ENCODE measurements around the gene FGFR2. TPM values are rescaled to one million over a fixed set of nuclear protein-coding genes. Genes with fewer than 3 reads are reported as not detected.

FGFR2 gene
- total RNA-seq, 1 experiment from 2014 or later: 135 TPM

DNA sequence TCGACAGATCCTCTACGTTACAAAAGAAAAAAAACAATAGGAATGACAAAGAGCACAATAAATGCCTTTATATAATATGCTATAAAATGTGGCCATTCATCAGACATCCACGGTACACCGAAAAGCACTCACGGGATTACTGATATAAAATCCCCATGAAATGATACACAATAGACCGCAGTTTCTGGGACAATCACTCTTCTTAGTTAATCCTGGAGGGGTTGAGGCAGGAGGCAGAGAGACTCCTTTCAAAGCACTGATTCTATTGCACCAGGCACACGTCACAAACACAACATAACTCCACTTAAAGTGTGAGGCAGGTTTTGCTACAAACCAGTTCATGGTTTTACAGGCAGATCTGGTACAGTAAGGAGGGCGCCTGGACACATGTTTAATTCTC is 113.8 kb downstream of the FGFR2 start:
- H3K27ac ChIP-seq (ENCODE audit: insufficient read length, low read depth, low read length): no peak overlapping the region
- H2BK20ac ChIP-seq (ENCODE audit: low read depth, low read length, poor library complexity, severe bottlenecking): no peak overlapping the region
- no peak overlapping the region for H4K8ac ChIP-seq (replicated peaks; ENCODE audit: insufficient read length, low read depth, low read length)
- H2AFZ ChIP-seq (ENCODE audit: low read length): no peak overlapping the region
- H2AK5ac ChIP-seq (ENCODE audit: insufficient read length, low read length): no peak overlapping the region
- H2BK12ac ChIP-seq (ENCODE audit: insufficient read length, low read depth, low read length): no peak overlapping the region
- H3K56ac ChIP-seq (ENCODE audit: insufficient read length, low read depth, low read length): no peak overlapping the region
- TF ChIP-seq, protein P1, sequence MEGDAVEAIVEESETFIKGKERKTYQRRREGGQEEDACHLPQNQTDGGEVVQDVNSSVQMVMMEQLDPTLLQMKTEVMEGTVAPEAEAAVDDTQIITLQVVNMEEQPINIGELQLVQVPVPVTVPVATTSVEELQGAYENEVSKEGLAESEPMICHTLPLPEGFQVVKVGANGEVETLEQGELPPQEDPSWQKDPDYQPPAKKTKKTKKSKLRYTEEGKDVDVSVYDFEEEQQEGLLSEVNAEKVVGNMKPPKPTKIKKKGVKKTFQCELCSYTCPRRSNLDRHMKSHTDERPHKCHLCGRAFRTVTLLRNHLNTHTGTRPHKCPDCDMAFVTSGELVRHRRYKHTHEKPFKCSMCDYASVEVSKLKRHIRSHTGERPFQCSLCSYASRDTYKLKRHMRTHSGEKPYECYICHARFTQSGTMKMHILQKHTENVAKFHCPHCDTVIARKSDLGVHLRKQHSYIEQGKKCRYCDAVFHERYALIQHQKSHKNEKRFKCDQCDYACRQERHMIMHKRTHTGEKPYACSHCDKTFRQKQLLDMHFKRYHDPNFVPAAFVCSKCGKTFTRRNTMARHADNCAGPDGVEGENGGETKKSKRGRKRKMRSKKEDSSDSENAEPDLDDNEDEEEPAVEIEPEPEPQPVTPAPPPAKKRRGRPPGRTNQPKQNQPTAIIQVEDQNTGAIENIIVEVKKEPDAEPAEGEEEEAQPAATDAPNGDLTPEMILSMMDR (conservative IDR thresholded peaks at IDR 0.05): no peak
- no peak overlapping the region for H3K9ac ChIP-seq (ENCODE audit: extremely low read depth, insufficient read length, low read length)
- H3K14ac ChIP-seq (ENCODE audit: insufficient read depth, low read length): no peak overlapping the region
- no peaks in the 10 kb centered on the region for H4K20me1 ChIP-seq (ENCODE audit: control insufficient read depth, insufficient read depth, insufficient read length)
- Mint-ChIP-seq H3K27ac (peak overlapping the region in 2 of 3 experiments; percentile 22 to 75; a peak in 5 of 7 replicates), H3K27me3 (ENCODE audit: low read depth) (no peaks in the 10 kb centered on the region), H3K4me3 (no peak overlapping the region), H3K36me3 (ENCODE audit: insufficient read depth in 1 of 3, low read depth in 3 of 3) (peaks cover 69 to 97% (median 96%) of the 10 kb centered on the region in 3 experiments; a peak in 6 of 7 replicates), H3K9me3 (no peaks in the 10 kb centered on the region), H3K4me1 (peaks cover 0 to 3% of the 10 kb centered on the region in 2 experiments; a peak in 1 of 4 replicates)
- WGBS (ENCODE audit: extremely low coverage, insufficient read length, low lambda C conversion rate): no CpG with 5 or more reads among the region's 8 CpGs
- H2BK120ac ChIP-seq (ENCODE audit: low read depth, low read length, poor library complexity, severe bottlenecking): no peak overlapping the region
- H3K79me1 ChIP-seq (ENCODE audit: insufficient read depth, low read depth, low read length, poor library complexity, severe bottlenecking): no peaks in the 10 kb centered on the region
- no peak overlapping the region for H3K23ac ChIP-seq (ENCODE audit: insufficient read length, low read depth, low read length)
- no peak overlapping the region for H3K4me2 ChIP-seq (ENCODE audit: insufficient read depth, insufficient read length, low read length)
- H2BK5ac ChIP-seq (ENCODE audit: insufficient read length, low read length): no peak overlapping the region
- no peaks in the 10 kb centered on the region for H3K9me3 ChIP-seq (ENCODE audit: control insufficient read depth, low read depth, low read length)
- H3K27me3 ChIP-seq (ENCODE audit: insufficient read depth, low read length): no peaks in the 10 kb centered on the region
- no peak overlapping the region for H4K5ac ChIP-seq (ENCODE audit: insufficient read length, low read depth, low read length)
- no peak overlapping the region for H3T11ph ChIP-seq (ENCODE audit: low read length)
- no peaks in the 10 kb centered on the region for H3K23me2 ChIP-seq (ENCODE audit: insufficient read length, low read depth, low read length, poor library complexity, severe bottlenecking)
- no peaks in the 10 kb centered on the region for H3K4me1 ChIP-seq (ENCODE audit: insufficient read depth, low read length)
- no peak overlapping the region for H3K18ac ChIP-seq (ENCODE audit: insufficient read length, low read depth, low read length)
- no peak overlapping the region for H3K4ac ChIP-seq (ENCODE audit: low read depth, low read length)
- H4K91ac ChIP-seq (ENCODE audit: insufficient read length, low read depth, low read length): no peak overlapping the region
- DNase-seq: no peak
- H2BK15ac ChIP-seq (ENCODE audit: low read depth, low read length): no peak overlapping the region
- H3K79me2 ChIP-seq (ENCODE audit: insufficient read depth, low read length): no peaks in the 10 kb centered on the region

Data from H9 (cell line).